HL-60 (cell line): ENCODE data around the gene ANKRD36B.
"Not testable (repeated sequence)": the region's sequence is repeated elsewhere in the genome, so short reads cannot be mapped to it uniquely, and the experiment has no call there.

Experiments used
- DNase-seq, 2 experiments: peaks; one replicate each; pipeline ENCODE4 v3.0.0-alpha.2; 2010 to 2020; ENCODE audit warnings: low read depth in 1 of 2, low spot score in 1 of 2
- H3K27ac ChIP-seq: fragments of 250-450 bp; sonication (Bioruptor Pico); replicated peaks from 2 replicates; pipeline ENCODE4 v1.5.1; 2020; ENCODE audit warnings: mild to moderate bottlenecking, moderate library complexity
- H3K27me3 ChIP-seq: fragments of 250-450 bp; sonication (Bioruptor Pico); 2 replicates; pipeline ENCODE4 v1.5.1; 2021; ENCODE audit warnings: mild to moderate bottlenecking, moderate library complexity; ENCODE audit not compliant: insufficient read depth, poor library complexity, severe bottlenecking
- H3K4me3 ChIP-seq: replicated peaks from 2 replicates; pipeline ENCODE4 v1.5.1; 2011; ENCODE audit warnings: mild to moderate bottlenecking, control low read depth, low read length; ENCODE audit not compliant: insufficient read depth
- CTCF ChIP-seq: IDR thresholded peaks from one replicate; pipeline ENCODE4 v1.5.1; 2011; ENCODE audit warnings: low read length, control low read depth, inconsistent platforms; ENCODE audit not compliant: insufficient read depth
- POLR2AphosphoS5 ChIP-seq: IDR thresholded peaks from 2 replicates; pipeline ENCODE4 v1.6.1; 2012; ENCODE audit warnings: low read depth

The ANKRD36B gene

GRCh38 chr2:97605109-97605508, 15.4 kb upstream of the ANKRD36B start:
- not testable (repeated sequence) for H3K27ac ChIP-seq, DNase-seq, H3K4me3 ChIP-seq, H3K27me3 ChIP-seq

GRCh38 chr2:97601537-97601936, 11.9 kb upstream of the ANKRD36B start:
- not testable (repeated sequence) for DNase-seq, H3K27ac ChIP-seq, H3K4me3 ChIP-seq, H3K27me3 ChIP-seq

GRCh38 chr2:97596180-97596579, 6.5 kb upstream of the ANKRD36B start:
- not testable (repeated sequence) for H3K27ac ChIP-seq, H3K4me3 ChIP-seq, H3K27me3 ChIP-seq

GRCh38 chr2:97593520-97593919, 3.8 kb upstream of the ANKRD36B start:
- H3K27me3 ChIP-seq, H3K27ac ChIP-seq, DNase-seq, H3K4me3 ChIP-seq: not testable (repeated sequence)

More at GRCh38 chr2:97596180-97596579, 6.5 kb upstream of the ANKRD36B start:
- DNase-seq: not testable (repeated sequence)

GRCh38 chr2:97590515-97591394, 1.1 kb upstream of the ANKRD36B start:
- peak overlapping the region; percentile 93 for H3K27ac ChIP-seq
- DNase-seq: peak; percentile 62 to 82

GRCh38 chr2:97589257-97589597, 450 bp downstream of the ANKRD36B start:
- not testable (repeated sequence) for DNase-seq, H3K27me3 ChIP-seq
- Histone ChIP-seq H3K27ac (peak overlapping the region; percentile 83), H3K4me3 (peak overlapping the region; percentile 57)

More at GRCh38 chr2:97590515-97591394, 1.1 kb upstream of the ANKRD36B start:
- TF ChIP-seq POLR2AphosphoS5: peak; percentile 45; the same call in 1 of the 2 replicates
- TF ChIP-seq CTCF: peak; percentile 68
- H3K4me3 ChIP-seq: peak overlapping the region; percentile 48
- H3K27me3 ChIP-seq: not testable (repeated sequence)

GRCh38 chr2:97565674-97566073, 24.0 kb downstream of the ANKRD36B start:
- H3K27me3 ChIP-seq, DNase-seq, H3K27ac ChIP-seq, H3K4me3 ChIP-seq: not testable (repeated sequence)

- not testable (repeated sequence) for H3K4me3 ChIP-seq, H3K27ac ChIP-seq, DNase-seq, H3K27me3 ChIP-seq
Measured at GRCh38 chr2:97552406-97552805, 37.3 kb downstream of the ANKRD36B start.

GRCh38 chr2:97550498-97550897, 39.2 kb downstream of the ANKRD36B start:
- not testable (repeated sequence) for H3K4me3 ChIP-seq, DNase-seq, H3K27me3 ChIP-seq, H3K27ac ChIP-seq

- not testable (repeated sequence) for H3K27me3 ChIP-seq, H3K4me3 ChIP-seq, DNase-seq, H3K27ac ChIP-seq
Measured at GRCh38 chr2:97549058-97549457, 40.6 kb downstream of the ANKRD36B start.

GRCh38 chr2:97548536-97548935, 41.1 kb downstream of the ANKRD36B start:
- H3K27me3 ChIP-seq, DNase-seq, H3K27ac ChIP-seq: not testable (repeated sequence)

More at GRCh38 chr2:97548536-97548935, 41.1 kb downstream of the ANKRD36B start:
- H3K4me3 ChIP-seq: not testable (repeated sequence)
